ENCODE results near the gene HLA-DRB1. TPM values are rescaled to one million over a fixed set of nuclear protein-coding genes. Genes with fewer than 3 reads are reported as not detected.

Gene HLA-DRB1
- total RNA-seq, 1 donor from 2014 or later, result 4.7 TPM

GRCh38 chr6:32613475-32613874 lies 23.8 kb upstream of the HLA-DRB1 start:
- no peaks in the 10 kb centered on the region for H3K9me3 ChIP-seq (ENCODE audit: low read depth)
- H3K4me1 ChIP-seq, result peaks cover 4% of the 10 kb centered on the region
- no peaks in the 10 kb centered on the region for H3K4me1 Mint-ChIP-seq
- no peaks in the 10 kb centered on the region for H3K79me2 ChIP-seq (ENCODE audit: low read depth)
- H3K4me3 ChIP-seq, result no peak overlapping the region
- H2AFZ ChIP-seq (replicated peaks), result no peak overlapping the region
- DNase-seq (ENCODE audit: low spot score), result no peak
- H3K27ac Mint-ChIP-seq, result no peak overlapping the region
- H3K36me3 Mint-ChIP-seq, result no peaks in the 10 kb centered on the region
- no peak overlapping the region for H3K4me2 ChIP-seq
- H3K4me3 Mint-ChIP-seq, result no peak overlapping the region
- H3F3A ChIP-seq (ENCODE audit: low read depth), result no peaks in the 10 kb centered on the region
- TF ChIP-seq CTCF (IDR thresholded peaks at IDR 0.05), result no peak
- H3K27me3 Mint-ChIP-seq (ENCODE audit: insufficient read depth, low read depth), result peaks cover 2% of the 10 kb centered on the region
- H3K9me3 Mint-ChIP-seq, result peaks cover 2% of the 10 kb centered on the region
- H3K36me3 ChIP-seq, result no peaks in the 10 kb centered on the region
- H3K9ac ChIP-seq, result no peak overlapping the region
- no peaks in the 10 kb centered on the region for H4K20me1 ChIP-seq (ENCODE audit: low read depth)
- no peak overlapping the region for H3K27ac ChIP-seq
- no peaks in the 10 kb centered on the region for H3K27me3 ChIP-seq

- no peak overlapping the region for H3K9ac ChIP-seq
- H3K27me3 Mint-ChIP-seq (ENCODE audit: insufficient read depth, low read depth), result no peaks in the 10 kb centered on the region
- no peaks in the 10 kb centered on the region for H3K9me3 Mint-ChIP-seq
- no peak overlapping the region for H3K27ac ChIP-seq
- no peaks in the 10 kb centered on the region for H3F3A ChIP-seq (ENCODE audit: low read depth)
- H2AFZ ChIP-seq (replicated peaks), result no peak overlapping the region
- H3K79me2 ChIP-seq (ENCODE audit: low read depth), result no peaks in the 10 kb centered on the region
- H3K4me1 Mint-ChIP-seq, result no peaks in the 10 kb centered on the region
- no peak overlapping the region for H3K27ac Mint-ChIP-seq
- no peaks in the 10 kb centered on the region for H3K27me3 ChIP-seq
- peaks cover 4% of the 10 kb centered on the region for H3K4me1 ChIP-seq
- H3K4me3 ChIP-seq, result no peak overlapping the region
- TF ChIP-seq EZH2phosphoT487 (IDR thresholded peaks at IDR 0.05) (no peak), EZH2 (IDR thresholded peaks at IDR 0.05) (no peak), CTCF (IDR thresholded peaks at IDR 0.05) (no peak)
- no peaks in the 10 kb centered on the region for H3K36me3 Mint-ChIP-seq
- no peak overlapping the region for H3K4me3 Mint-ChIP-seq
- H3K36me3 ChIP-seq, result no peaks in the 10 kb centered on the region
- no peak overlapping the region for H3K4me2 ChIP-seq
- no peak for DNase-seq (ENCODE audit: low spot score)
- no peaks in the 10 kb centered on the region for H4K20me1 ChIP-seq (ENCODE audit: low read depth)
- H3K9me3 ChIP-seq (ENCODE audit: low read depth), result no peaks in the 10 kb centered on the region
These were observed 21.1 kb upstream of the HLA-DRB1 start for GRCh38 chr6:32610682-32611296.

- H3K4me2 ChIP-seq, result peak overlapping the region; percentile 49
These were observed 20.3 kb upstream of the HLA-DRB1 start for GRCh38 chr6:32609731-32610640.

More at GRCh38 chr6:32609731-32610640, 20.3 kb upstream of the HLA-DRB1 start:
- Histone ChIP-seq H3K79me2 (ENCODE audit: low read depth) (no peaks in the 10 kb centered on the region), H3K27me3 (no peaks in the 10 kb centered on the region), H4K20me1 (ENCODE audit: low read depth) (no peaks in the 10 kb centered on the region), H3F3A (ENCODE audit: low read depth) (no peaks in the 10 kb centered on the region), H3K36me3 (no peaks in the 10 kb centered on the region), H3K4me3 (peak overlapping the region; percentile 5), H3K9me3 (ENCODE audit: low read depth) (no peaks in the 10 kb centered on the region), H2AFZ (replicated peaks) (peak overlapping the region; percentile 75), H3K27ac (no peak overlapping the region), H3K4me1 (peaks cover 4% of the 10 kb centered on the region), H3K9ac (no peak overlapping the region)
- no peaks in the 10 kb centered on the region for H3K9me3 Mint-ChIP-seq
- peak; percentile 95 for DNase-seq (ENCODE audit: low spot score)
- TF ChIP-seq CTCF (IDR thresholded peaks at IDR 0.05) (no peak), EZH2phosphoT487 (IDR thresholded peaks at IDR 0.05) (no peak), EZH2 (IDR thresholded peaks at IDR 0.05) (no peak)
- H3K27me3 Mint-ChIP-seq (ENCODE audit: insufficient read depth, low read depth), result no peaks in the 10 kb centered on the region
- no peaks in the 10 kb centered on the region for H3K36me3 Mint-ChIP-seq
- H3K4me3 Mint-ChIP-seq, result no peak overlapping the region
- H3K4me1 Mint-ChIP-seq, result no peaks in the 10 kb centered on the region
- no peak overlapping the region for H3K27ac Mint-ChIP-seq

All from neural progenitor cell (in vitro differentiated cells).